Endothelial cell of umbilical vein (primary cell): ENCODE measurements around the gene CEP83. TPM values are rescaled to one million over a fixed set of nuclear protein-coding genes. Genes with fewer than 3 reads are reported as not detected.

Experiments used
- BruUV-seq: library from RNA; stranded (reverse); fragments of 400-500 nt; replicated peaks from 2 replicates; lab custom pipeline; 2021; lab: Mats Ljungman, UMichigan
- CTCF ChIA-PET: fragments of 300-600, 350-600 bp; sonication (Branson Sonifier 250); formaldehyde crosslinking; loops from one replicate; lab custom pipeline; 2021; ENCODE audit warnings: antibody characterized with exemption, inconsistent platforms; lab: Charles Lee
- POLR2A ChIA-PET: fragments of 300-600, 350-600 bp; sonication (Branson Sonifier 250); formaldehyde crosslinking; loops from one replicate; lab custom pipeline; 2021; ENCODE audit warnings: antibody characterized with exemption, inconsistent platforms; lab: Charles Lee
- DNase-seq: peaks from one replicate; pipeline ENCODE4 v3.0.0-alpha.2; 2011; ENCODE audit warnings: low read depth, low spot score
- FAIRE-seq: peaks from 2 replicates; lab custom pipeline; 2011; peaks lifted over from hg19 to GRCh38; lab: Jason Lieb, UNC
- H2AFZ ChIP-seq: 2 replicates; pipeline ENCODE4 v1.6.0; 2012; ENCODE audit warnings: low read depth, low read length, control low read depth, inconsistent platforms
- H3K27ac ChIP-seq: 2 replicates; pipeline ENCODE4 v1.5.1; 2011; ENCODE audit warnings: low read depth, mild to moderate bottlenecking, control low read depth, low read length, moderate library complexity; ENCODE audit not compliant: insufficient read depth
- H3K27me3 ChIP-seq, 2 experiments: 2 replicates each; pipeline versions ENCODE4 v1.6.0 to v1.6.1; 2011; ENCODE audit warnings: low read length in 2 of 2, mixed read lengths in 1 of 2; ENCODE audit not compliant: control insufficient read depth in 2 of 2, insufficient read depth in 2 of 2
- H3K36me3 ChIP-seq, 2 experiments: 2 replicates in 1 of 2; 3 replicates in 1 of 2; pipeline ENCODE4 v1.5.1; 2011; ENCODE audit warnings: low read length in 2 of 2, mild to moderate bottlenecking in 1 of 2, moderate library complexity in 1 of 2; ENCODE audit not compliant: control insufficient read depth in 2 of 2, insufficient read depth in 2 of 2; ENCODE audit errors: extremely low read depth in 1 of 2
- H3K4me1 ChIP-seq: 3 replicates; pipeline ENCODE4 v1.5.1; 2011; ENCODE audit warnings: mild to moderate bottlenecking, low read length; ENCODE audit not compliant: control insufficient read depth, insufficient read depth; ENCODE audit errors: extremely low read depth
- H3K4me2 ChIP-seq: 2 replicates; pipeline ENCODE4 v1.6.1; 2011; ENCODE audit warnings: low read length, control low read depth, mixed read lengths; ENCODE audit not compliant: insufficient read depth
- H3K4me3 ChIP-seq, 3 experiments: fragments of 200-600 bp in 1 of 3; sonication (generic), shearing (Covaris generic) in 1 of 3; replicated peaks in 1 of 3; 2 replicates each; pipeline ENCODE4 v1.5.1; 2011 to 2016; ENCODE audit warnings: control low read depth in 3 of 3, low read length in 3 of 3, mild to moderate bottlenecking in 2 of 3, inconsistent platforms in 1 of 3, low read depth in 1 of 3, moderate library complexity in 1 of 3; ENCODE audit not compliant: insufficient read depth in 1 of 3
- H3K79me2 ChIP-seq: 2 replicates; pipeline ENCODE4 v1.6.0; 2012; ENCODE audit warnings: low read length, inconsistent platforms; ENCODE audit not compliant: control insufficient read depth, insufficient read depth
- H3K9ac ChIP-seq: replicated peaks from 2 replicates; pipeline ENCODE3; 2011; ENCODE audit warnings: low read length, control low read depth; ENCODE audit not compliant: insufficient read depth; ENCODE audit errors: extremely low read depth
- H3K9me1 ChIP-seq: replicated peaks from 3 replicates; pipeline ENCODE4 v1.6.0; 2011; ENCODE audit warnings: mild to moderate bottlenecking, low read length; ENCODE audit not compliant: control insufficient read depth, insufficient read depth; ENCODE audit errors: extremely low read depth
- H3K9me3 ChIP-seq: replicated peaks from 2 replicates; pipeline ENCODE4 v1.5.1; 2012; ENCODE audit warnings: low read length, inconsistent platforms; ENCODE audit not compliant: control insufficient read depth, insufficient read depth
- H4K20me1 ChIP-seq: replicated peaks from 2 replicates; pipeline ENCODE3; 2011; ENCODE audit warnings: mild to moderate bottlenecking, low read length; ENCODE audit not compliant: control insufficient read depth, insufficient read depth; ENCODE audit errors: extremely low read depth
- CTCF ChIP-seq, 2 donors: IDR thresholded peaks; 1 replicate in 1 of 2; 2 replicates in 1 of 2; pipeline ENCODE4 v1.5.1; 2011; ENCODE audit warnings: low read length in 2 of 2, mild to moderate bottlenecking in 2 of 2, moderate library complexity in 2 of 2, control low read depth in 1 of 2, inconsistent platforms in 1 of 2, low read depth in 1 of 2; ENCODE audit not compliant: insufficient read depth in 1 of 2; ENCODE audit errors: extremely low read depth in 1 of 2
- EZH2 ChIP-seq: IDR thresholded peaks from 2 replicates; pipeline ENCODE4 v1.6.1; 2012; ENCODE audit warnings: borderline replicate concordance, low read depth, mild to moderate bottlenecking, moderate library complexity, low read length, inconsistent platforms; ENCODE audit not compliant: severe bottlenecking
- FOS ChIP-seq: IDR thresholded peaks from 2 replicates; pipeline ENCODE4 v1.6.1; 2011; ENCODE audit warnings: mild to moderate bottlenecking, low read length, moderate library complexity, borderline replicate concordance; ENCODE audit not compliant: insufficient read depth
- GATA2 ChIP-seq: IDR thresholded peaks from 2 replicates; pipeline ENCODE4 v1.7.0; 2011; ENCODE audit warnings: low read depth, mild to moderate bottlenecking, moderate library complexity, mixed read lengths, low read length; ENCODE audit not compliant: insufficient read length, insufficient read depth
- JUN ChIP-seq: IDR thresholded peaks from 2 replicates; pipeline ENCODE4 v1.6.1; 2011; ENCODE audit warnings: borderline replicate concordance, low read depth; ENCODE audit not compliant: insufficient read length, insufficient read depth
- MAX ChIP-seq: IDR thresholded peaks from 2 replicates; pipeline ENCODE4 v1.6.1; 2011; ENCODE audit not compliant: insufficient read depth, insufficient read length
- MYC ChIP-seq: IDR thresholded peaks from one replicate; pipeline ENCODE4 v1.6.1; 2011; ENCODE audit warnings: mild to moderate bottlenecking, low read depth, low read length
- POLR2A ChIP-seq: IDR thresholded peaks from 2 replicates; pipeline ENCODE4 v1.6.1; 2012; ENCODE audit warnings: low read depth, mild to moderate bottlenecking, control low read depth, low read length
- POLR2AphosphoS5 ChIP-seq: IDR thresholded peaks from 2 replicates; pipeline ENCODE4 v1.6.1; 2012; ENCODE audit warnings: low read depth, mild to moderate bottlenecking, control low read depth, low read length, moderate library complexity; ENCODE audit not compliant: insufficient read depth
- dilution Hi-C: fragments of 300-500 bp; cut with MboI; formaldehyde crosslinking; loops from one replicate; pipeline ENCODE4 v1.15.0; 2019; ENCODE audit warnings: low sequenced_read_pairs; ENCODE audit not compliant: extremely low pct_ligation_motif_present
- intact Hi-C: fragments of 100-400 bp; cut with micrococcal nuclease; formaldehyde crosslinking; loops from one replicate; pipeline ENCODE4 v1.10.0; 2022
- polyA plus RNA-seq, 4 experiments: library from polyadenylated mRNA; depleted of rRNA in 3 of 4; stranded (reverse) in 3 of 4; unstranded in 1 of 4; fragments of >200 nt; gene quantifications; 2 replicates each; pipeline versions ENCODE4 v1.2.1 to v1.2.3, GENCODE V29; 2011 to 2012; ENCODE audit warnings: missing spikeins in 1 of 4
- total RNA-seq: library from RNA; stranded (reverse); gene quantifications from 2 replicates; pipeline ENCODE4 v1.2.3, GENCODE V29; 2021

Gene CEP83
- total and polyA plus RNA-seq, 2 donors (not counting 3 experiments of a cell fraction or from before 2014, with no cell fraction given): 2.9 to 15.3 TPM

- Histone ChIP-seq H4K20me1 (no peaks in the 10 kb centered on the region), H3K9me3 (no peaks in the 10 kb centered on the region), H3K9me1 (no peaks in the 10 kb centered on the region), H3K79me2 (peaks cover 10% of the 10 kb centered on the region), H2AFZ (no peak overlapping the region), H3K27me3 (no peaks in the 10 kb centered on the region), H3K4me1 (peaks cover 6% of the 10 kb centered on the region), H3K36me3 (no peaks in the 10 kb centered on the region), H3K27ac (no peak overlapping the region), H3K4me3 (no peak overlapping the region), H3K9ac (no peak overlapping the region), H3K4me2 (no peak overlapping the region)
- no peak for TF ChIP-seq CTCF (IDR thresholded peaks at IDR 0.05; ENCODE audit: extremely low read depth in 1 of 2, insufficient read depth in 1 of 2, low read depth in 1 of 2, low read length in 2 of 2)
- TF ChIP-seq MAX: no peak
- TF ChIP-seq GATA2: no peak
- no peak for TF ChIP-seq JUN
- no peak for TF ChIP-seq MYC
- TF ChIP-seq POLR2A: no peak
- TF ChIP-seq FOS: no peak
- TF ChIP-seq POLR2AphosphoS5: no peak
- no peak for TF ChIP-seq EZH2
- intact Hi-C loops (no loop called here), dilution Hi-C loops (no loop called here)
- BruUV-seq: no TSS peak
- POLR2A ChIA-PET: interaction anchor here (1.0 kb wide), 1 partner anchor 848 kb away, joined by 3 read pairs; no protein-coding TSS in a partner anchor
- DNase-seq: no peak
- CTCF ChIA-PET: no interaction called here
- FAIRE-seq: no peak
Measured at GRCh38 chr12:94429191-94429590, 30.5 kb downstream of the CEP83 start.
